ENCODE measurements around the gene OR9A4.

Gene OR9A4

DNA sequence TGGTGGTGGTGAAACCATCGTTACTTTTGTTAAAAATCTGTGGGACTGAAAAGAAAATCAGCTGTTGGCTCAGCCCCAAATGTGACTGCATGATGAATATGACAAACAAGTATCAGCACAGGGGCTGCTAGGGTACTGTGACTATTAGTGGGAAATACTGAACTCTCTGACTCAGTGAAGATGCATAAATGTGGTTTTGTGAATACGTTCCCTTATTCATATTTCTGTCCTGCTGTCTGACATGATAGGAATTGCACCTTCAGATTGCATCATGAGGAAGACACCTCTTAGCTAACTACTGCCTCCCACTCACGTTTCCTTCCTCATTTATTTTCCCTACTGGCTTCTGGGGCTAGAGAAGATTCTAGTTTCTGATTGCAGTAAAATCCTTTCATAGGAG, 29.2 kb downstream of the OR9A4 start:
- no peak for DNase-seq (ENCODE audit: extremely low read depth in 1 of 2, low read depth in 1 of 2)

DNA sequence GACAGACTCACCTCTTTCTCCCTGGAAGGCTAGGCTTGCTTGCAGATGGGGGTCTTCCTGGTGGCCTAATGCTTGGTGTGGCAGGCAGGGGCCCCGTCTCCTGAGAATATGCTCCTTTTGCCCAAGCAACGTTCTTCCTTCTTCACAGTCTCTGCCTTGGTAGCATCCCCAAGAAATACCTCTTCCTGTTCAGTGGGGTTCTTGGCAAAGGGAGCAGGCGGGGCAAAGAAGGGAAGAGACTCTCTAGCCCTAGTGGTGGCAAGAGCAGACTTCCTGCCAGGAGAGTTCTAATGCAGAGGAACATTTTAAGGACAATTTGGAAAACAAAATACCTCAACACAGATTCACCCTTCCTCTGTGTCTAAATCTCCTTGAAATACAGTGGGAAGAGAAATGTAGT, 30.6 kb downstream of the OR9A4 start, which contains the start of gene CLEC5A:
Gene CLEC5A, minus strand, starts transcription at position 179 of the 400 bp plus-strand sequence. CDS start 682 bp downstream, outside the sequence.
- no peak for DNase-seq (ENCODE audit: extremely low read depth in 1 of 2, low read depth in 1 of 2)

DNA sequence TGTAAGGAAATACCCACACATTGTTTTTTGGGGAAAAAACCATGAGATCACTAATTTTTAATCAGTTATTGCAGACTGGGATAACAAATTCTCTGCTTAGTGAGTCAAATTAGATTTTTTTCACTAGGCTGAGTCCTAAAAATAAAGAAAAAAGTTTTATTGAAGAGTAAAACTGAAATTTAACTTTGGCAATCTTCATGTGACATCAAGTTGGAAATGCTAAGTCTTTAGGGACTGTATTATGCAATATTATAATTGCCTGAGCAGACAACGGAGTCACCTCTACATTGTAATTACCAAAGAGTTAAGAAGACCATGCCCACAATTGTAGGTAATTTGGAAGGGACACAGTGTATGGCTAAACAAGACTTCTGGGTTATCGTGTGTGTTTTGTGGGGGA, 32.8 kb downstream of the OR9A4 start:
- DNase-seq (ENCODE audit: extremely low read depth in 1 of 2, low read depth in 1 of 2): no peak

DNA sequence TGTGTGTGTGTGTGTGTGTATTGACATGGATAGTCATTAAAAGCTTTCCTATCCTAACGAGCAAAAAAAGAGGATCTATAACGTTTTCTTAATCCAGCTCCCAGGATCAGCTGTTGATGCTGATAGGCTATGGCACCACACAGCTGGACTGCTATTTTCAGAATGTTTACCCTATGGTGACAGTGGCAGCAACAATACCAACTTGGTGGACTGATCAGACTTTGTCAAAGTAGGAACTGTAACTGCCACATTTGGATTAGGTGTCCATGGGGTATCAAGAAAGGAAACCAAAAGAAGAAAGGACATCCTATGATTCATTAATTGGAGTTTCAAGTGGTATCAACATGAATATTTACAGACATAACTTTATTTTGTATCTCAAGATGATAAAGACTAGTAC, 33.3 kb downstream of the OR9A4 start:
- no peak for DNase-seq (ENCODE audit: extremely low read depth in 1 of 2, low read depth in 1 of 2)

DNA sequence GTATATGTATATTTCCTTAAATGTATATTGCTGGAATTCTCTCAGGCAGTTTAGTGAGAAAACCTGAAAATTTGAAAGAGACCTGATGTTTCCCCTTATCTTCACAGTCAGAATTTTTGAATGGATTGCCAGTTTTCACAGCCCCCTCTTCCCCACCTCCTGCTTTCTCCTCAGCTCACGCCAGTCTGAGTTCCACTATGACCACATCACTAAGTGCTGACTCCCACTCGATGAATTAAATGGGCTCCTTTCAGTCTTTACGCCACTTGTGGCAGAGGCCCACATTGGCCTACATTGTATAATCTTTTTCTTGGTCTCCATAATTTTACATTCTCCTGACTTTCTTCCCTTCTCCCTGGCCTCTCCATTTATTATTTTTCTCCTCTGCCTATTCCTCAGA, 33.7 kb downstream of the OR9A4 start:
- no peak for DNase-seq (ENCODE audit: extremely low read depth in 1 of 2, low read depth in 1 of 2)

DNA sequence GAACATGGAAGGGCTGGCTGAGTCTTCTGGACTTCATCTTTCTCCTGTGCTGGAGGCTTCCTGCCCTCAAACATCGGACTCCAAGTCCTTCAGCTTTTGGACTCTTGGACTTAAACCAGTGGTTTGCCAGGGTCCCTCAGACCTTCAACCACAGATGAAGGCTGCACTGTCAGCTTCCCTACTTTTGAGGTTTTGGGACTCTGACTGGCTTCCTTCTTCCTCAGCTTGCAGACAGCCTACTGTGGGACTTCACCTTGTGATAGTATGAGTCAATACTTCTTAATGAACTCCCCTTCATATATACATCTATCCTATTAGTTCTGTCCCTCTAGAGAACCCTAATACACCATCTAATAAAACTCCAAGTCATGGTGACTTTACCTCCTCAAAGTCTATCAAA, 34.6 kb downstream of the OR9A4 start:
- no peak for DNase-seq (ENCODE audit: extremely low read depth in 1 of 2, low read depth in 1 of 2)

DNA sequence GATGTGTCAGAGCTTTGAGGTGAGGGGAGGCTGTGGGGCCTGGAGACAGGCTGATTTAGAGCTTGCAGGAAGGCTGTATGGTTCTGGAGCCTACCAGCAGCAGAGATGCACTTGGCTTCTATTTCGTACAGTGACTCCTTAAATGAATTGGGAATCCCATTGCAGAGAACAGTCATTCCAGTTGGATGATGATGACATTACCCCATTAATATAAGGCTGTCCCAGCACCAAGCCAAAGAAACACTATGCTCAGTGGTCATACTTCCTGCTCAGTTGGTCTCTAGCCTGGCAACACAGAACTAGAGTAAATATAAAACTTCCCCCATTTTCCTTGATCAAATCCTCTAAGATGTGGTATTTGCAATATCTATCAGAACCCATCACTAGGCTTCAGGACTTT, 36.3 kb downstream of the OR9A4 start:
- no peak for DNase-seq (ENCODE audit: extremely low read depth in 1 of 2, low read depth in 1 of 2)

DNA sequence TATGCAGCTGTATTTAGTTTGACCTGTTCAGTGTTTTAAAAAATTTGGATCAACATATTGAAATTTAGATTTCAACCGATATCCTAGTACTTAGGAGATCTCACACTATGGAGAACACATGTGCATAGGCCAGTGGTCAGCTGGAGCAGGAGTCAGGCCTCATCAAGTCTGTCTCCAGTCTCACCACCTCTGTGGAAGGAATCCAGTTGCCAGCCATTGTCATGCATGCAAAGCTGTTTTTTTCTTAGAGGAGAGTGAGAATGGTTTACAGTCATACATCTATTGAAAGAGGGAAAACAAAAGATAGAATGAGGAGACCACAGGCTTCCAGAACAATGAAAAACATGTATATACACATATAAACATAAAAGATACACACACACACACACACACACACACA, 38.1 kb downstream of the OR9A4 start:
- DNase-seq (ENCODE audit: extremely low read depth in 1 of 2, low read depth in 1 of 2): no peak

DNA sequence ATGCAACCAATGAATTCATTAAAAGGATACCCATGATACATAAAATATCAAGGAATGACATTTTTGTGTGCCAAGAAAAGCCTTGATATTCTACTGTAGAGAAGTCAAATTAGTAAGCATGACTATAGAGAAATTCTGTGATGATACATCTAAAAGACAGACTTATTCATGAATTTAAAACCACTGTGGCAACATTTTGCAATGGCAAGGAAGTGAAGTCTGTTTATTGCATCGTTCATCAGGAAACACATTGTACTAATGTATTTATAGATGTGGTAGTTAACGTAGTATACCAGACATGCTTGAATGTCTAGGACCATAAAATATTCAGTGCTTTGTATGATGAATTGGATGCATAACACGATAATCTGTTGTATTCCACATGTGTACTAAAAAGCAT, 39.9 kb downstream of the OR9A4 start:
- no peak for DNase-seq (ENCODE audit: extremely low read depth in 1 of 2, low read depth in 1 of 2)

DNA sequence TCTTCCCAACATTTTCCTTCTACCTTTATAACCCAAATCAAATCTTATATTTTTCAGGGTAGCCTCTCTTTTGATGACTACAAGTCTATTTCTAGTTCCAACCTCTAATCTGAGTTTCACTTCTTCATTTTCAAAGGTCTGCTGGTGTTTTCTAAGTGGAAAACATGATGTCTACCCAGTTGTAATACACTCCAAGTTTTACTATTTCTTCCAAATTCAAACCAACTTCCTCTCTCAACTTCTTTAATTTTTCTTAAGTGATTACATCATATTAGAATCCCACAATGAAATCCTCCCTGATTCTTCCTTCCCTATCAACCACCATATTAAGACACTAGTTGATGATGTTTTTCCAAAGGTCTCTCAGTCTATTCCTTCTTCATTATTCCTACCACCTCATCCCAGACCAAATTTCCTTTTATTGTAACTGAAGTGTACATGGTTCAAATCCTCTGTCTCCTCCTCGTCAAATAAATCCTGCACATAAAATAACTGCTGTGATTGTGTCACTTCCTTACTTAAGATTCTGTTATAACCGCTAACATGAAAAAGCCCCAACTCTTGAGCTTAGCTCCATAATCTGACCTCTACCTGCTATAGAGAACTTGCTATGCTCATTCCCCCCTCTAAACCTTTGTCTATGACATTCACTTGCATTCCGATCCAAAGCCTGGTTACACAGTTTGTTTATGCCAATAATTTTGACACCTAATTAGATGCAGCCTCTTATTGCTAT, 44.7 kb downstream of the OR9A4 start:
- no peak for DNase-seq (ENCODE audit: extremely low read depth in 1 of 2, low read depth in 1 of 2)
